ENCODE results near the gene RANBP10. TPM values are rescaled to one million over a fixed set of nuclear protein-coding genes. Genes with fewer than 3 reads are reported as not detected.

The RANBP10 gene
- total and polyA plus RNA-seq, 2 experiments from 2014 or later, result 9.0 to 13.6 TPM

DNA sequence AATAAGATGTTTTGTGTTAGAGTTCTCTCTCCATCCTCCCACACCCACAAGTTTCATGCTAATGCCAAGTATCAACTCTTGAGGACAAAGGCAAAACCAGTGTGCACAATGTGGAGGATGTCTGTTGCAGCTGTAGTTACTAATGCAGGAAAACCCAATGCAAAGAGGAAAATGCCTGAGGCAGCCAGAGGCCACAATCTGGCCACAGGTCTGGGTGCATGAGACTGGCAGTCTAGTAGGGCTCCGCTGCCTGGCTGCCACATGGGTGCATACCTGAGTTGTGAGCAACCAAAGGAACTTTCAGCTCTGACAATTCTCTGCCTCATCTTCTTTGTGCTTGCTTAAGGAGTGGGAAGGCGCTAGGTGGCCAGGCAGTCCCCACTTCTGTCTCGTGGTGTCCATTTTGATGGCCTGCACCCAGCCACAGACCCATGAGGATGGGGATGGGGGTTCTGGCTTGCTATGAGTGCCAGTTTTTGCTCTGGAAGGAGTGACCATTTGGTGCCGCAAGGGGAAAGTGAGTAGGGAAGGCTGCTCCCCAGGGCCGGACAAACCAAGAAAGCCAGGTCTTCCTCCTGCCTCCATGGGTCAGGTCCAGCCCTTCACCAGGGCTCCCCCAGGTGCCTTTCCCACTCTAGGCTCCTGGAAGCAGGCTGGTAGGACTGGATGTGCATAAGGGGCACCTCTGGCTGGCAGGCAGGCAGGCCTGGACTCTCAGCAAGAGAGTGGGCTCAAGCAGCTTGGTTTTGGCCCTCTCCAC lies 83.0 kb downstream of the RANBP10 start:
- Mint-ChIP-seq H3K27ac (no peak overlapping the region), H3K36me3 (ENCODE audit: low read depth) (peaks cover 7% of the 10 kb centered on the region; the same call in 2 of the 3 replicates), H3K4me1 (peaks cover 8% of the 10 kb centered on the region; the same call in 2 of the 3 replicates), H3K4me3 (no peak overlapping the region), H3K27me3 (ENCODE audit: insufficient read depth, low read depth, poor library complexity) (peaks cover 12% of the 10 kb centered on the region), H3K9me3 (no peaks in the 10 kb centered on the region; the same call in 2 of the 3 replicates)
- no peak overlapping the region for H3K4me3 ChIP-seq
- peaks cover 3% of the 10 kb centered on the region; the same call in 1 of the 2 replicates for H4K20me1 ChIP-seq (replicated peaks; ENCODE audit: insufficient read depth)
- H3K9me2 ChIP-seq (ENCODE audit: insufficient read depth), result no peaks in the 10 kb centered on the region
- H3K36me3 ChIP-seq (ENCODE audit: insufficient read depth), result no peaks in the 10 kb centered on the region
- H3F3A ChIP-seq (replicated peaks; ENCODE audit: low read depth), result 0 out of 2 replicates have a peak, but pooled peaks cover 3% of the 10 kb centered on the region
- H3K27ac ChIP-seq (ENCODE audit: low read depth), result no peak overlapping the region
- no peak for DNase-seq (ENCODE audit: low spot score)
- no peak overlapping the region for H2AFZ ChIP-seq
- H3K27me3 ChIP-seq (ENCODE audit: insufficient read depth), result no peaks in the 10 kb centered on the region
- TF ChIP-seq, protein P1, sequence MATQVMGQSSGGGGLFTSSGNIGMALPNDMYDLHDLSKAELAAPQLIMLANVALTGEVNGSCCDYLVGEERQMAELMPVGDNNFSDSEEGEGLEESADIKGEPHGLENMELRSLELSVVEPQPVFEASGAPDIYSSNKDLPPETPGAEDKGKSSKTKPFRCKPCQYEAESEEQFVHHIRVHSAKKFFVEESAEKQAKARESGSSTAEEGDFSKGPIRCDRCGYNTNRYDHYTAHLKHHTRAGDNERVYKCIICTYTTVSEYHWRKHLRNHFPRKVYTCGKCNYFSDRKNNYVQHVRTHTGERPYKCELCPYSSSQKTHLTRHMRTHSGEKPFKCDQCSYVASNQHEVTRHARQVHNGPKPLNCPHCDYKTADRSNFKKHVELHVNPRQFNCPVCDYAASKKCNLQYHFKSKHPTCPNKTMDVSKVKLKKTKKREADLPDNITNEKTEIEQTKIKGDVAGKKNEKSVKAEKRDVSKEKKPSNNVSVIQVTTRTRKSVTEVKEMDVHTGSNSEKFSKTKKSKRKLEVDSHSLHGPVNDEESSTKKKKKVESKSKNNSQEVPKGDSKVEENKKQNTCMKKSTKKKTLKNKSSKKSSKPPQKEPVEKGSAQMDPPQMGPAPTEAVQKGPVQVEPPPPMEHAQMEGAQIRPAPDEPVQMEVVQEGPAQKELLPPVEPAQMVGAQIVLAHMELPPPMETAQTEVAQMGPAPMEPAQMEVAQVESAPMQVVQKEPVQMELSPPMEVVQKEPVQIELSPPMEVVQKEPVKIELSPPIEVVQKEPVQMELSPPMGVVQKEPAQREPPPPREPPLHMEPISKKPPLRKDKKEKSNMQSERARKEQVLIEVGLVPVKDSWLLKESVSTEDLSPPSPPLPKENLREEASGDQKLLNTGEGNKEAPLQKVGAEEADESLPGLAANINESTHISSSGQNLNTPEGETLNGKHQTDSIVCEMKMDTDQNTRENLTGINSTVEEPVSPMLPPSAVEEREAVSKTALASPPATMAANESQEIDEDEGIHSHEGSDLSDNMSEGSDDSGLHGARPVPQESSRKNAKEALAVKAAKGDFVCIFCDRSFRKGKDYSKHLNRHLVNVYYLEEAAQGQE (IDR thresholded peaks at IDR 0.05; ENCODE audit: unreplicated experiment), result no peak
- TF ChIP-seq, protein P2, sequence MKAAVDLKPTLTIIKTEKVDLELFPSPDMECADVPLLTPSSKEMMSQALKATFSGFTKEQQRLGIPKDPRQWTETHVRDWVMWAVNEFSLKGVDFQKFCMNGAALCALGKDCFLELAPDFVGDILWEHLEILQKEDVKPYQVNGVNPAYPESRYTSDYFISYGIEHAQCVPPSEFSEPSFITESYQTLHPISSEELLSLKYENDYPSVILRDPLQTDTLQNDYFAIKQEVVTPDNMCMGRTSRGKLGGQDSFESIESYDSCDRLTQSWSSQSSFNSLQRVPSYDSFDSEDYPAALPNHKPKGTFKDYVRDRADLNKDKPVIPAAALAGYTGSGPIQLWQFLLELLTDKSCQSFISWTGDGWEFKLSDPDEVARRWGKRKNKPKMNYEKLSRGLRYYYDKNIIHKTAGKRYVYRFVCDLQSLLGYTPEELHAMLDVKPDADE (IDR thresholded peaks at IDR 0.05), result no peak
- TF ChIP-seq ZNF114 (CRISPR knock-in tag; IDR thresholded peaks at IDR 0.05) (no peak), CREB1 (CRISPR knock-in tag; IDR thresholded peaks at IDR 0.05; ENCODE audit: low read depth) (no peak), NANOG (IDR thresholded peaks at IDR 0.05; ENCODE audit: borderline replicate concordance) (no peak), EZH2 (IDR thresholded peaks at IDR 0.05; ENCODE audit: low read depth, unreplicated experiment) (no peak), STAT1 (IDR thresholded peaks at IDR 0.05; ENCODE audit: unreplicated experiment) (no peak), EZH2phosphoT487 (IDR thresholded peaks at IDR 0.05; ENCODE audit: unreplicated experiment) (no peak), POLR2AphosphoS5 (IDR thresholded peaks at IDR 0.05; ENCODE audit: low read depth) (no peak), ZNF331 (CRISPR knock-in tag; IDR thresholded peaks at IDR 0.05; ENCODE audit: low read depth) (no peak), JUNB (IDR thresholded peaks at IDR 0.05; ENCODE audit: unreplicated experiment) (no peak)
- TF ChIP-seq, protein P3, sequence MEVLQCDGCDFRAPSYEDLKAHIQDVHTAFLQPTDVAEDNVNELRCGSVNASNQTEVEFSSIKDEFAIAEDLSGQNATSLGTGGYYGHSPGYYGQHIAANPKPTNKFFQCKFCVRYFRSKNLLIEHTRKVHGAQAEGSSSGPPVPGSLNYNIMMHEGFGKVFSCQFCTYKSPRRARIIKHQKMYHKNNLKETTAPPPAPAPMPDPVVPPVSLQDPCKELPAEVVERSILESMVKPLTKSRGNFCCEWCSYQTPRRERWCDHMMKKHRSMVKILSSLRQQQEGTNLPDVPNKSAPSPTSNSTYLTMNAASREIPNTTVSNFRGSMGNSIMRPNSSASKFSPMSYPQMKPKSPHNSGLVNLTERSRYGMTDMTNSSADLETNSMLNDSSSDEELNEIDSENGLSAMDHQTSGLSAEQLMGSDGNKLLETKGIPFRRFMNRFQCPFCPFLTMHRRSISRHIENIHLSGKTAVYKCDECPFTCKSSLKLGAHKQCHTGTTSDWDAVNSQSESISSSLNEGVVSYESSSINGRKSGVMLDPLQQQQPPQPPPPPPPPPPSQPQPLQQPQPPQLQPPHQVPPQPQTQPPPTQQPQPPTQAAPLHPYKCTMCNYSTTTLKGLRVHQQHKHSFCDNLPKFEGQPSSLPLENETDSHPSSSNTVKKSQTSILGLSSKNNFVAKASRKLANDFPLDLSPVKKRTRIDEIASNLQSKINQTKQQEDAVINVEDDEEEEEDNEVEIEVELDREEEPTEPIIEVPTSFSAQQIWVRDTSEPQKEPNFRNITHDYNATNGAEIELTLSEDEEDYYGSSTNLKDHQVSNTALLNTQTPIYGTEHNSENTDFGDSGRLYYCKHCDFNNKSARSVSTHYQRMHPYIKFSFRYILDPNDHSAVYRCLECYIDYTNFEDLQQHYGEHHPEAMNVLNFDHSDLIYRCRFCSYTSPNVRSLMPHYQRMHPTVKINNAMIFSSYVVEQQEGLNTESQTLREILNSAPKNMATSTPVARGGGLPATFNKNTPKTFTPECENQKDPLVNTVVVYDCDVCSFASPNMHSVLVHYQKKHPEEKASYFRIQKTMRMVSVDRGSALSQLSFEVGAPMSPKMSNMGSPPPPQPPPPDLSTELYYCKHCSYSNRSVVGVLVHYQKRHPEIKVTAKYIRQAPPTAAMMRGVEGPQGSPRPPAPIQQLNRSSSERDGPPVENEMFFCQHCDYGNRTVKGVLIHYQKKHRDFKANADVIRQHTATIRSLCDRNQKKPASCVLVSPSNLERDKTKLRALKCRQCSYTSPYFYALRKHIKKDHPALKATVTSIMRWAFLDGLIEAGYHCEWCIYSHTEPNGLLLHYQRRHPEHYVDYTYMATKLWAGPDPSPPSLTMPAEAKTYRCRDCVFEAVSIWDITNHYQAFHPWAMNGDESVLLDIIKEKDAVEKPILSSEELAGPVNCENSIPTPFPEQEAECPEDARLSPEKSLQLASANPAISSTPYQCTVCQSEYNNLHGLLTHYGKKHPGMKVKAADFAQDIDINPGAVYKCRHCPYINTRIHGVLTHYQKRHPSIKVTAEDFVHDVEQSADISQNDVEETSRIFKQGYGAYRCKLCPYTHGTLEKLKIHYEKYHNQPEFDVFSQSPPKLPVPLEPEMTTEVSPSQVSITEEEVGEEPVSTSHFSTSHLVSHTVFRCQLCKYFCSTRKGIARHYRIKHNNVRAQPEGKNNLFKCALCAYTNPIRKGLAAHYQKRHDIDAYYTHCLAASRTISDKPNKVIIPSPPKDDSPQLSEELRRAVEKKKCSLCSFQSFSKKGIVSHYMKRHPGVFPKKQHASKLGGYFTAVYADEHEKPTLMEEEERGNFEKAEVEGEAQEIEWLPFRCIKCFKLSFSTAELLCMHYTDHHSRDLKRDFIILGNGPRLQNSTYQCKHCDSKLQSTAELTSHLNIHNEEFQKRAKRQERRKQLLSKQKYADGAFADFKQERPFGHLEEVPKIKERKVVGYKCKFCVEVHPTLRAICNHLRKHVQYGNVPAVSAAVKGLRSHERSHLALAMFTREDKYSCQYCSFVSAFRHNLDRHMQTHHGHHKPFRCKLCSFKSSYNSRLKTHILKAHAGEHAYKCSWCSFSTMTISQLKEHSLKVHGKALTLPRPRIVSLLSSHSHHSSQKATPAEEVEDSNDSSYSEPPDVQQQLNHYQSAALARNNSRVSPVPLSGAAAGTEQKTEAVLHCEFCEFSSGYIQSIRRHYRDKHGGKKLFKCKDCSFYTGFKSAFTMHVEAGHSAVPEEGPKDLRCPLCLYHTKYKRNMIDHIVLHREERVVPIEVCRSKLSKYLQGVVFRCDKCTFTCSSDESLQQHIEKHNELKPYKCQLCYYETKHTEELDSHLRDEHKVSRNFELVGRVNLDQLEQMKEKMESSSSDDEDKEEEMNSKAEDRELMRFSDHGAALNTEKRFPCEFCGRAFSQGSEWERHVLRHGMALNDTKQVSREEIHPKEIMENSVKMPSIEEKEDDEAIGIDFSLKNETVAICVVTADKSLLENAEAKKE (CRISPR knock-in tag; IDR thresholded peaks at IDR 0.05), result no peak
- TF ChIP-seq, protein P4, sequence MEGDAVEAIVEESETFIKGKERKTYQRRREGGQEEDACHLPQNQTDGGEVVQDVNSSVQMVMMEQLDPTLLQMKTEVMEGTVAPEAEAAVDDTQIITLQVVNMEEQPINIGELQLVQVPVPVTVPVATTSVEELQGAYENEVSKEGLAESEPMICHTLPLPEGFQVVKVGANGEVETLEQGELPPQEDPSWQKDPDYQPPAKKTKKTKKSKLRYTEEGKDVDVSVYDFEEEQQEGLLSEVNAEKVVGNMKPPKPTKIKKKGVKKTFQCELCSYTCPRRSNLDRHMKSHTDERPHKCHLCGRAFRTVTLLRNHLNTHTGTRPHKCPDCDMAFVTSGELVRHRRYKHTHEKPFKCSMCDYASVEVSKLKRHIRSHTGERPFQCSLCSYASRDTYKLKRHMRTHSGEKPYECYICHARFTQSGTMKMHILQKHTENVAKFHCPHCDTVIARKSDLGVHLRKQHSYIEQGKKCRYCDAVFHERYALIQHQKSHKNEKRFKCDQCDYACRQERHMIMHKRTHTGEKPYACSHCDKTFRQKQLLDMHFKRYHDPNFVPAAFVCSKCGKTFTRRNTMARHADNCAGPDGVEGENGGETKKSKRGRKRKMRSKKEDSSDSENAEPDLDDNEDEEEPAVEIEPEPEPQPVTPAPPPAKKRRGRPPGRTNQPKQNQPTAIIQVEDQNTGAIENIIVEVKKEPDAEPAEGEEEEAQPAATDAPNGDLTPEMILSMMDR (conservative IDR thresholded peaks at IDR 0.05; ENCODE audit: low read depth in 2 of 2), result no peak
- H3K4me2 ChIP-seq, result no peak overlapping the region
- peaks cover 4% of the 10 kb centered on the region for H3K79me2 ChIP-seq (replicated peaks; ENCODE audit: insufficient read depth)
- H3K4me1 ChIP-seq (ENCODE audit: insufficient read depth), result peaks cover 8% of the 10 kb centered on the region
- ATAC-seq, result no peak
